Epidermal melanocyte (primary cell): Measurements from ENCODE around the gene MAP2.

Experiments used
- DNase-seq: peaks from one replicate; pipeline ENCODE4 v3.0.0; 2011; ENCODE audit warnings: low spot score; ENCODE audit not compliant: insufficient read length

Gene MAP2

GRCh38 chr2:209423562-209424198, at the start of gene MAP2:
TSS of gene MAP2 (plus strand) at chr2:209424047. CDS start at chr2:209653171, 229,124 bp downstream.
- peak; percentile 57 for DNase-seq

GRCh38 chr2:209376686-209377085, 47.2 kb upstream of the MAP2 start:
- no peak for DNase-seq

- DNase-seq, result no peak
These were observed 43.6 kb upstream of the MAP2 start for GRCh38 chr2:209380293-209380692.

GRCh38 chr2:209381091-209381490, 42.8 kb upstream of the MAP2 start:
- no peak for DNase-seq

GRCh38 chr2:209382775-209383174, 41.1 kb upstream of the MAP2 start:
- no peak for DNase-seq

GRCh38 chr2:209383212-209383611, 40.6 kb upstream of the MAP2 start:
- no peak for DNase-seq

GRCh38 chr2:209387389-209387788, 36.5 kb upstream of the MAP2 start:
- no peak for DNase-seq

GRCh38 chr2:209388446-209389037, 35.3 kb upstream of the MAP2 start:
- DNase-seq, result no peak

- DNase-seq, result no peak
These were observed 34.7 kb upstream of the MAP2 start for GRCh38 chr2:209389171-209389618.

- DNase-seq, result no peak
These were observed 33.0 kb upstream of the MAP2 start for GRCh38 chr2:209390839-209391238.

- DNase-seq, result no peak
These were observed 32.0 kb upstream of the MAP2 start for GRCh38 chr2:209391776-209392401.

GRCh38 chr2:209395229-209395628, 28.6 kb upstream of the MAP2 start:
- no peak for DNase-seq

GRCh38 chr2:209395652-209396051, 28.2 kb upstream of the MAP2 start:
- DNase-seq, result no peak

- DNase-seq, result no peak
These were observed 25.4 kb upstream of the MAP2 start for GRCh38 chr2:209398463-209398862.

- no peak for DNase-seq
These were observed 22.1 kb upstream of the MAP2 start for GRCh38 chr2:209401788-209402187.

GRCh38 chr2:209411296-209411695, 12.6 kb upstream of the MAP2 start:
- no peak for DNase-seq

GRCh38 chr2:209411718-209412117, 12.1 kb upstream of the MAP2 start:
- DNase-seq, result no peak

GRCh38 chr2:209413311-209414014, 10.4 kb upstream of the MAP2 start:
- no peak for DNase-seq

- no peak for DNase-seq
These were observed 6.9 kb upstream of the MAP2 start for GRCh38 chr2:209416913-209417312.

- DNase-seq, result no peak
These were observed 1.6 kb upstream of the MAP2 start for GRCh38 chr2:209422191-209422754.

GRCh38 chr2:209424199-209424701, 403 bp downstream of the MAP2 start:
- no peak for DNase-seq
